Activated T-helper 2 cell treated with anti-CD3 and anti-CD28 coated beads, Interferon-gamma antibody, Interleukin-2, Interleukin-4, amounts not matched to agents 10 μg/mL and 5 μg/mL and 100 μg/mL, durations not matched to agents 14 hours and 24 hours and 36 hours (primary cell): ENCODE data around the gene CNP. TPM values are rescaled to one million over a fixed set of nuclear protein-coding genes. Genes with fewer than 3 reads are reported as not detected.
A peak's percentile ranks its signal among the peaks of the same experiment; 100 is the strongest.

ENCODE experiments used
- DNase-seq: peaks from one replicate; pipeline ENCODE4 v3.0.0; 2021; ENCODE audit warnings: low spot score
- H3K27ac Mint-ChIP-seq: one replicate; pipeline ENCODE4 v1.8.0; 2021; ENCODE audit warnings: mixed read lengths
- H3K27me3 Mint-ChIP-seq: one replicate; pipeline ENCODE4 v1.8.0; 2021; ENCODE audit warnings: low read depth, mixed read lengths
- H3K36me3 Mint-ChIP-seq: one replicate; pipeline ENCODE4 v1.8.0; 2021; ENCODE audit warnings: low read depth, mixed read lengths
- H3K4me1 Mint-ChIP-seq: one replicate; pipeline ENCODE4 v1.8.0; 2021; ENCODE audit warnings: low read depth, mixed read lengths
- H3K4me3 Mint-ChIP-seq: one replicate; pipeline ENCODE4 v1.8.0; 2021; ENCODE audit warnings: low read depth, mild to moderate bottlenecking, moderate library complexity, mixed read lengths
- H3K9me3 Mint-ChIP-seq: one replicate; pipeline ENCODE4 v1.8.0; 2021; ENCODE audit warnings: mixed read lengths
- intact Hi-C: fragments of 100-400 bp; cut with micrococcal nuclease; formaldehyde crosslinking; loops from one replicate; pipeline ENCODE4 v1.15.1; 2023
- total RNA-seq: library from RNA; stranded (reverse); gene quantifications from 2 replicates; pipeline ENCODE4 v1.2.3, GENCODE V29; 2022

CNP gene
- total RNA-seq, 1 donor from 2014 or later, result 77.3 TPM

- Mint-ChIP-seq H3K9me3 (no peaks in the 10 kb centered on the region), H3K27me3 (no peaks in the 10 kb centered on the region), H3K27ac (no peak overlapping the region), H3K36me3 (no peaks in the 10 kb centered on the region), H3K4me3 (no peak overlapping the region), H3K4me1 (no peaks in the 10 kb centered on the region)
- intact Hi-C loops, result no loop called here
- DNase-seq, result no peak
Measured at GRCh38 chr17:41956522-41956921, 10.1 kb upstream of the CNP start.

DNA sequence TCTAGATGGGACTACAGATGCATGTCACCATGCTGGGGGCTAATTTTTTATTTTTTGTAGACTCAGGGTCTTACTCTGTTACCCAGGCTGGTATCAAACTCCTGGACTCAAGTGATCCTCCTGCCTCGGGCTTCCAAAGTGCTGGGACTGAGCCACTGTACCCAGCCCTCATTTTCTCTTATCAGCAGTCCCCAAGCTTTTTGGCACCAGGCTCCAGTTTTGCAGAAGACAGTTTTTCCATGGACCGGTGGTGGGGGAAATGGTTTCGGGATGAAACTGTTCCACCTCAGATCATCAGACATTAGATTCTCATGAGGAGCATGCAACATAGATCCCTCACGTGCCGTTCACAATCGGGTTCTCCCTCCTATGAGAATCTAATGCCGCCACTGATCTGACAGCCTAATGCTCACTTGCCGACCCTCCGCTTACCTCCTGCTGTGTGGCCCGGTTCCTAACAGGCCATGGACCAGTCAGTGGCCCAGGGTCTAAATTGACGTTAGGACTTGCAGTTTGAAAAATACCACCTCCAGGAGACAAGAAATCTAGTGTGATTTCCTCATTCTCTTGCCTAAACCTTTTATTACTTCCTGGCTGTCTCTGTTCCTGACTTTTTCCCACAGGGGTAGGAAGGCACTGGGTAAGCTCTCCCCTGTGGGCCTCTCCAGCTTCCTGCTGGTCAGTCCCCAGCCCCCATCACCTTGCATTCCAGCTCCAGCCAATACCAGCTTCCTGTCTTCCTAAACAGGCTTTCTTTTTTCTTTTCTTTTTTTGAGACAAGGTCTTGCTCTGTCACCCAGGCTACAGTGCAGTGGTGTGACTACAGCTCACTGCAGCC, 9.3 kb upstream of the CNP start:
- H3K27me3 Mint-ChIP-seq, result no peaks in the 10 kb centered on the region
- no peaks in the 10 kb centered on the region for H3K36me3 Mint-ChIP-seq
- intact Hi-C loops, result no loop called here
- no peaks in the 10 kb centered on the region for H3K4me1 Mint-ChIP-seq
- no peak overlapping the region for H3K27ac Mint-ChIP-seq
- H3K9me3 Mint-ChIP-seq, result no peaks in the 10 kb centered on the region
- no peak for DNase-seq
- H3K4me3 Mint-ChIP-seq, result no peak overlapping the region

GRCh38 chr17:41957869-41958439, 8.6 kb upstream of the CNP start:
- no peaks in the 10 kb centered on the region for H3K9me3 Mint-ChIP-seq
- intact Hi-C loops, result no loop called here

DNA sequence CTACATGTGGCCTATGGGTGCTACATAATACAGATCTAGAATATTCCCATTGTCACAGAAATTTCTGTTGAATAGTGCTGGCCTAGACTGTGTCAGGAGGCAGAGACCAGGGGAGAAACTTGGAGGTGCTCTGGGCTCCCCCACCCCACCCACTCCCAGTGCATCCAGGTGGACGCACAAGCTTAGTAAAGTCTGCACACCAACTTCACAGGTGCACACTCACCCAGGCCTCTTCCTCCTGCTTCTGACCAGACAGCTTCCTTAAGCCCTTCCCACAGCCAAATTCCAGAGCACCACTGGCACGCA, 7.6 kb upstream of the CNP start:
- H3K4me3 Mint-ChIP-seq, result no peak overlapping the region
- H3K4me1 Mint-ChIP-seq, result no peaks in the 10 kb centered on the region
- no peak for DNase-seq
- H3K36me3 Mint-ChIP-seq, result no peaks in the 10 kb centered on the region
- no peak overlapping the region for H3K27ac Mint-ChIP-seq
- H3K27me3 Mint-ChIP-seq, result no peaks in the 10 kb centered on the region
- intact Hi-C loops, result no loop called here
- no peaks in the 10 kb centered on the region for H3K9me3 Mint-ChIP-seq

More at GRCh38 chr17:41957869-41958439, 8.6 kb upstream of the CNP start:
- H3K36me3 Mint-ChIP-seq, result no peaks in the 10 kb centered on the region
- no peak for DNase-seq
- H3K27ac Mint-ChIP-seq, result no peak overlapping the region
- H3K4me1 Mint-ChIP-seq, result no peaks in the 10 kb centered on the region
- no peaks in the 10 kb centered on the region for H3K27me3 Mint-ChIP-seq
- H3K4me3 Mint-ChIP-seq, result no peak overlapping the region

GRCh38 chr17:41959336-41960095, 7.1 kb upstream of the CNP start:
- Mint-ChIP-seq H3K27me3 (no peaks in the 10 kb centered on the region), H3K4me1 (no peaks in the 10 kb centered on the region), H3K9me3 (no peaks in the 10 kb centered on the region), H3K27ac (no peak overlapping the region), H3K4me3 (no peak overlapping the region), H3K36me3 (no peaks in the 10 kb centered on the region)
- intact Hi-C loops, result no loop called here
- DNase-seq, result no peak

DNA sequence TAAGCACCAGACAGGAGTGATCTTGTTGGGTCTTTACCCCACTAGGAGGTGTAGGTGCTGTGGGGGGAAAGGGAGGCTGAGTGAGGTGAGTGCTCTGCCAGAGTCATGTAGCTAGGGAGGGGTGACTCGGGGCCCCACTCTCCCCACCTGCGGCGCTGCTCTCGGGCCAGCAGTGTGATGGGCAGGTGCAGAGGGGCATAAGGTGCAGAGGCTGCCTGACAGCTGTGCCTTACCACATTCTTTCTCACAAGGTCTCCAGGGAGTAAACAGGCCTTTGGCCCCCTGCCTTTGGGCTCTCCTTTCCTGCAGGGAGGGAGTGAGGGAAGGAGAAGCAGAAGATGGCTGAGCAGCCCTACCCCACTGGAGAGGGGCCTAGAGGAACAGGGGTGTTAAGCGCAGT, 4.5 kb upstream of the CNP start:
- no peak overlapping the region for H3K4me3 Mint-ChIP-seq

DNA sequence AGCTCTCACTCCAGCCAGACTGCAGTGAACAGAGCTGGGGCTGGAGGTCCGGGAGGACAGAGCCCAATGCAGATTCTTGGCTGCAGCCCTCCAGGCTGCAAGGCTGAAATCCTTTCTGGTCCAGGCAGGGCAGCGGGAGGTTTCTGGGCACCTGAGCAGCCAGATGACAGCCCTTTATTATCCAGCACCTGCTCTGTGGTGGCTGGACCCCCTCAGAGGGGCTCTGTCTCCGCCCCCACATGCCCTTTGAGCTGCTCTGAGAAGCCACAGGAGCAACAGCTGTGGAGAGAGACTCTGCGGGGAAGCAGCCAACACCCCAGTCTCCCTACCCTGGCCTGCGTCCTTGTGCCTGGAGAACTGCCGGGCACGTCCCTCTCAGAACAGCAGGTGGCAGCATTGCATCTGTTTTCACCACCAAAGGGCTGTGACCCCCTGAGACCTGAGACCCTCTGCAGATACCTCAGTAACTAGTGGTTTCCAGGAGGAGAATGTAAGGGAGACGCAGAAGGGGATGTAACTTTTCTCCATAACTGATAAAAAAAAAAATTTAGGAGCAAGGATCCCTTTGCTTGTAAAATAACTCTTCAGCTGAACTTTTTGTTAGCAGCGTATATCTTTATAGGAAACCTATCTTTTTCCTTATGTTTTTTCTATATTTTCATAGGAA, 3.7 kb upstream of the CNP start:
- intact Hi-C loops, result no loop called here
- H3K36me3 Mint-ChIP-seq, result peaks cover 5% of the 10 kb centered on the region
- H3K4me1 Mint-ChIP-seq, result peaks cover 19% of the 10 kb centered on the region
- H3K9me3 Mint-ChIP-seq, result no peaks in the 10 kb centered on the region
- peak; percentile 63 for DNase-seq
- peaks cover 2% of the 10 kb centered on the region for H3K27me3 Mint-ChIP-seq
- no peak overlapping the region for H3K27ac Mint-ChIP-seq
- H3K4me3 Mint-ChIP-seq, result no peak overlapping the region

More for the DNA sequence above, 4.5 kb upstream of the CNP start:
- H3K27me3 Mint-ChIP-seq, result peaks cover 2% of the 10 kb centered on the region
- peaks cover 14% of the 10 kb centered on the region for H3K4me1 Mint-ChIP-seq
- no peak overlapping the region for H3K27ac Mint-ChIP-seq
- no peaks in the 10 kb centered on the region for H3K36me3 Mint-ChIP-seq
- no peaks in the 10 kb centered on the region for H3K9me3 Mint-ChIP-seq
- DNase-seq, result no peak
- intact Hi-C loops, result no loop called here

- H3K4me3 Mint-ChIP-seq, result peak overlapping the region; percentile 80
- H3K4me1 Mint-ChIP-seq, result peaks cover 24% of the 10 kb centered on the region
- H3K27me3 Mint-ChIP-seq, result peaks cover 2% of the 10 kb centered on the region
- peaks cover 24% of the 10 kb centered on the region for H3K36me3 Mint-ChIP-seq
- no peaks in the 10 kb centered on the region for H3K9me3 Mint-ChIP-seq
- DNase-seq, result peak; percentile 51
- intact Hi-C loops, result loop anchor here (1.0 to 2.0 kb wide), 4 partner anchors 35 to 189 kb away; partner anchors contain the start of genes DHX58, DNAJC7 and ODAD4
- H3K27ac Mint-ChIP-seq, result peak overlapping the region; percentile 64
Measured at GRCh38 chr17:41965694-41966462, 717 bp upstream of the CNP start.

- H3K4me3 Mint-ChIP-seq, result peak overlapping the region; percentile 80
- H3K36me3 Mint-ChIP-seq, result peaks cover 30% of the 10 kb centered on the region
- H3K27me3 Mint-ChIP-seq, result peaks cover 2% of the 10 kb centered on the region
- H3K9me3 Mint-ChIP-seq, result no peaks in the 10 kb centered on the region
- H3K27ac Mint-ChIP-seq, result peak overlapping the region; percentile 54
- DNase-seq, result peak; percentile 38
- peaks cover 27% of the 10 kb centered on the region for H3K4me1 Mint-ChIP-seq
- intact Hi-C loops, result no loop called here
Measured at GRCh38 chr17:41967141-41967920, 736 bp downstream of the CNP start.

DNA sequence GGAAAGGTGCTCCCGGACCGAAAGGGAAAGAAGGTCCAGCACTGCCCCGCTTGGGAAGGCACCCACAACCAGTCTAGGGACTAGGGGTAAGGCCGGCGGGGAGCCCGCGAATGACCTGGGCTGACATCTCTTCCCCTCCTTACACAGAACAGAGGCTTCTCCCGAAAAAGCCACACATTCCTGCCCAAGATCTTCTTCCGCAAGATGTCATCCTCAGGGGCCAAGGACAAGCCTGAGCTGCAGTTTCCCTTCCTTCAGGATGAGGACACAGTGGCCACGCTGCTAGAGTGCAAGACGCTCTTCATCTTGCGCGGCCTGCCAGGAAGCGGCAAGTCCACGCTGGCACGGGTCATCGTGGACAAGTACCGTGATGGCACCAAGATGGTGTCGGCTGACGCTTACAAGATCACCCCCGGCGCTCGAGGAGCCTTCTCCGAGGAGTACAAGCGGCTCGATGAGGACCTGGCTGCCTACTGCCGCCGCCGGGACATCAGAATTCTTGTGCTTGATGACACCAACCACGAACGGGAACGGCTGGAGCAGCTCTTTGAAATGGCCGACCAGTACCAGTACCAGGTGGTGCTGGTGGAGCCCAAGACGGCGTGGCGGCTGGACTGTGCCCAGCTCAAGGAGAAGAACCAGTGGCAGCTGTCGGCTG, 1.5 kb downstream of the CNP start:
- intact Hi-C loops, result no loop called here
- H3K27me3 Mint-ChIP-seq, result peaks cover 2% of the 10 kb centered on the region
- peaks cover 30% of the 10 kb centered on the region for H3K4me1 Mint-ChIP-seq
- no peaks in the 10 kb centered on the region for H3K9me3 Mint-ChIP-seq
- H3K27ac Mint-ChIP-seq, result peak overlapping the region; percentile 54
- peak overlapping the region; percentile 80 for H3K4me3 Mint-ChIP-seq
- peaks cover 35% of the 10 kb centered on the region for H3K36me3 Mint-ChIP-seq
- no peak for DNase-seq

DNA sequence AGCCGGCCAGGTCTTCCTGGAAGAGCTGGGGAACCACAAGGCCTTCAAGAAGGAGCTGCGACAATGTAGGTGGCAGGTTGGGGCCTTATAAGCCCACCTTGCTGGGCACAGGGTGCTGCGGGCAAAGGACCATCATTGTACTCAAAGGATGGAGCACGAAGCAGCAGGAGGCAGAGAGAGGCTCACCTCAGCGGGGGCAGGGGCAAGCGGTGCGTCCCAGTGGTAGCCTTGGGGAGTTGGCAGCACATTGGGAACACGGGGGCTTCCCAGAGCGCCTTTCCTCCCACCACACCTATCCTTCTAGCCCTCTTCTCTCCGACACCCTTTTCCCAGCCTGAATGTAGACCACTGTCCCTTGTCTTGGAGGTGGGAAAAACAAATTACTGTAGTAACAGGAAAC, 2.1 kb downstream of the CNP start:
- Mint-ChIP-seq H3K36me3 (peaks cover 41% of the 10 kb centered on the region), H3K9me3 (no peaks in the 10 kb centered on the region), H3K4me3 (peak overlapping the region; percentile 80), H3K27me3 (peaks cover 2% of the 10 kb centered on the region), H3K4me1 (peaks cover 30% of the 10 kb centered on the region), H3K27ac (no peak overlapping the region)
- no peak for DNase-seq
- intact Hi-C loops, result no loop called here
